Breast epithelium (tissue), 3 donors: ENCODE data around the gene SLC38A6.

Experiments
- POLR2A ChIP-seq: fragments of 450-650 bp; IDR thresholded peaks from one replicate; pipeline ENCODE4 v1.6.1; 2016; ENCODE audit warnings: antibody characterized with exemption, mild to moderate bottlenecking, moderate library complexity
- POLR2AphosphoS5 ChIP-seq, 3 donors: sonication (generic); formaldehyde crosslinking; IDR thresholded peaks; one replicate each; pipeline ENCODE4 v1.6.1; 2017; ENCODE audit warnings: antibody characterized with exemption in 3 of 3
- TF ChIP-seq, protein P1 (sequence below), 3 donors: fragments of 450-650 bp; IDR thresholded peaks; one replicate each; pipeline ENCODE4 v1.5.1; 2016 to 2017; ENCODE audit warnings: antibody characterized with exemption in 3 of 3, mild to moderate bottlenecking in 3 of 3, moderate library complexity in 3 of 3

DNA sequence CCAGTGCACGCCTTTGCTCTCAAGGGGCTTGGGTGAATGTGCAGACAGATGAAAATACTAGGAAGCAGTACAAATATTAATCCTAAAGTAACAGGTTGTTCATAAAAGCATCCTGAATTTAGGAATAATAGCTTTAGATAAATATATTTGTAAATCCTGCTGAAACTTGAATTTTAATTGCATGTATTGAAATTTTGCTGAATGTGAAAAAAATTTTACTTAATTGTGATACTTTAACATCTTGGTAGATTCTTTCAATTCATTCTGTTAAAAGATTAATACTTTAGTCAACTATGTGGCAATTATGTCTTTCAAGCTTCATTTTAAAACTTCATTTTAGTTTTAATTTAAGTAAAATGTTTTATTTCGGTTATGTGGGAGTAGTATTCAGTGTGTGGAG is 5.5 kb downstream of the SLC38A6 start:
- TF ChIP-seq, protein P1, sequence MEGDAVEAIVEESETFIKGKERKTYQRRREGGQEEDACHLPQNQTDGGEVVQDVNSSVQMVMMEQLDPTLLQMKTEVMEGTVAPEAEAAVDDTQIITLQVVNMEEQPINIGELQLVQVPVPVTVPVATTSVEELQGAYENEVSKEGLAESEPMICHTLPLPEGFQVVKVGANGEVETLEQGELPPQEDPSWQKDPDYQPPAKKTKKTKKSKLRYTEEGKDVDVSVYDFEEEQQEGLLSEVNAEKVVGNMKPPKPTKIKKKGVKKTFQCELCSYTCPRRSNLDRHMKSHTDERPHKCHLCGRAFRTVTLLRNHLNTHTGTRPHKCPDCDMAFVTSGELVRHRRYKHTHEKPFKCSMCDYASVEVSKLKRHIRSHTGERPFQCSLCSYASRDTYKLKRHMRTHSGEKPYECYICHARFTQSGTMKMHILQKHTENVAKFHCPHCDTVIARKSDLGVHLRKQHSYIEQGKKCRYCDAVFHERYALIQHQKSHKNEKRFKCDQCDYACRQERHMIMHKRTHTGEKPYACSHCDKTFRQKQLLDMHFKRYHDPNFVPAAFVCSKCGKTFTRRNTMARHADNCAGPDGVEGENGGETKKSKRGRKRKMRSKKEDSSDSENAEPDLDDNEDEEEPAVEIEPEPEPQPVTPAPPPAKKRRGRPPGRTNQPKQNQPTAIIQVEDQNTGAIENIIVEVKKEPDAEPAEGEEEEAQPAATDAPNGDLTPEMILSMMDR (IDR thresholded peaks at IDR 0.05): no peak
- TF ChIP-seq POLR2A (no peak), POLR2AphosphoS5 (IDR thresholded peaks at IDR 0.05) (no peak)
